K562 (cell line): ENCODE results near the gene SERPINA1. TPM values are rescaled to one million over a fixed set of nuclear protein-coding genes. Genes with fewer than 3 reads are reported as not detected.

Source experiments
- ATAC-seq: fragments of 200-7000 bp; cut with Tn5 transposase; 3 replicates; pipeline ENCODE4 v1.9.1; 2020; ENCODE audit warnings: moderate library complexity
- BruUV-seq: library from RNA; stranded (reverse); fragments of 400-500 nt; replicated peaks from 2 replicates; lab custom pipeline; 2021; lab: Mats Ljungman, UMichigan
- CTCF ChIA-PET: fragments of 300-600 bp; formaldehyde crosslinking; extraction: SDS; loops from one replicate; lab custom pipeline; 2021; ENCODE audit warnings: low intra/inter-chr PET ratio; lab: Yijun Ruan, JAX
- POLR2A ChIA-PET: fragments of 300-600, 350-650 bp; sonication (Branson Sonifier 250); formaldehyde crosslinking; extraction: SDS; loops from one replicate; lab custom pipeline; 2021; ENCODE audit warnings: antibody characterized with exemption, inconsistent platforms; lab: Yijun Ruan, JAX
- DNase-seq, 4 experiments: peaks; one replicate each; pipeline versions ENCODE4 v3.0.0 to v3.0.0-alpha.2; 2011 to 2018; ENCODE audit warnings: low spot score in 3 of 4, mixed read lengths in 3 of 4; ENCODE audit errors: extremely low read depth in 1 of 4
- FAIRE-seq: peaks from 2 replicates; lab custom pipeline; 2011; peaks lifted over from hg19 to GRCh38; lab: Jason Lieb, UNC
- H2AFZ ChIP-seq: 2 replicates; pipeline ENCODE4 v1.6.0; 2011; ENCODE audit warnings: low read depth, low read length, control low read depth, inconsistent platforms
- H3K27ac ChIP-seq: fragments of 200-600 bp; 3 replicates; pipeline ENCODE4 v1.8.0; 2011; ENCODE audit warnings: low read depth, mild to moderate bottlenecking, control low read depth, inconsistent platforms, low read length, moderate library complexity, mixed read lengths; ENCODE audit errors: extremely low read depth
- H3K27me3 ChIP-seq, 2 experiments: fragments of 300-600 bp in 1 of 2; 2 replicates in 1 of 2; 3 replicates in 1 of 2; pipeline versions ENCODE4 v1.6.0 to v1.8.0; 2011; ENCODE audit warnings: inconsistent platforms in 2 of 2, low read length in 2 of 2, mild to moderate bottlenecking in 1 of 2, mixed read lengths in 1 of 2, moderate library complexity in 1 of 2; ENCODE audit not compliant: control insufficient read depth in 2 of 2, insufficient read depth in 2 of 2
- H3K36me3 ChIP-seq: fragments of 300-600 bp; 3 replicates; pipeline ENCODE4 v1.8.0; 2011; ENCODE audit warnings: mild to moderate bottlenecking, low read length, inconsistent platforms; ENCODE audit not compliant: control insufficient read depth, insufficient read depth
- H3K4me1 ChIP-seq, 2 experiments: fragments of 200-600 bp in 1 of 2; replicated peaks in 1 of 2; 2 replicates in 1 of 2; 3 replicates in 1 of 2; pipeline versions ENCODE4 v1.5.1 to v1.8.0; 2011; ENCODE audit warnings: inconsistent platforms in 2 of 2, low read length in 2 of 2, mild to moderate bottlenecking in 1 of 2, mixed read lengths in 1 of 2, moderate library complexity in 1 of 2; ENCODE audit not compliant: control insufficient read depth in 2 of 2, insufficient read depth in 2 of 2
- H3K4me2 ChIP-seq: 2 replicates; pipeline ENCODE4 v1.6.1; 2011; ENCODE audit warnings: low read length, control low read depth, inconsistent platforms, mixed read lengths; ENCODE audit not compliant: insufficient read depth
- H3K4me3 ChIP-seq: fragments of 200-600 bp; sonication (generic), shearing (Covaris generic); 2 replicates; pipeline ENCODE4 v1.5.1; 2016; ENCODE audit warnings: control low read depth, inconsistent platforms
- H3K79me2 ChIP-seq: fragments of 200-600 bp; 3 replicates; pipeline ENCODE4 v1.8.0; 2011; ENCODE audit warnings: low read length, inconsistent platforms; ENCODE audit not compliant: control insufficient read depth, insufficient read depth
- H3K9ac ChIP-seq, 2 experiments: 2 replicates each; pipeline versions ENCODE4 v1.6.0 to v1.6.1; 2011; ENCODE audit warnings: low read depth in 2 of 2, low read length in 2 of 2, control low read depth in 1 of 2, inconsistent platforms in 1 of 2, mild to moderate bottlenecking in 1 of 2, mixed read lengths in 1 of 2; ENCODE audit not compliant: insufficient read depth in 1 of 2
- H3K9me1 ChIP-seq: one replicate; pipeline ENCODE4 v1.6.0; 2011; ENCODE audit warnings: inconsistent platforms, mild to moderate bottlenecking, low read length, moderate library complexity; ENCODE audit not compliant: control insufficient read depth, insufficient read depth
- H3K9me3 ChIP-seq: replicated peaks from 2 replicates; pipeline ENCODE4 v1.5.1; 2011; ENCODE audit warnings: low read depth, low read length, inconsistent platforms; ENCODE audit not compliant: control insufficient read depth, insufficient read depth
- H4K20me1 ChIP-seq: replicated peaks from 2 replicates; pipeline ENCODE4 v1.6.1; 2011; ENCODE audit warnings: low read length, inconsistent platforms, mixed read lengths; ENCODE audit not compliant: control insufficient read depth, insufficient read depth
- IRF2 ChIP-seq: sonication (generic); formaldehyde crosslinking; IDR thresholded peaks from 2 replicates; pipeline ENCODE4 v1.8.1; 2022; ENCODE audit warnings: mild to moderate bottlenecking, missing genetic modification reagents
- NR0B1 ChIP-seq: fragments of 450-650 bp; IDR thresholded peaks from one replicate; pipeline ENCODE4 v1.6.1; 2018; ENCODE audit warnings: mild to moderate bottlenecking, moderate library complexity; ENCODE audit not compliant: partially characterized antibody
- NR3C1 ChIP-seq: sonication (generic); formaldehyde crosslinking; IDR thresholded peaks from 2 replicates; pipeline ENCODE4 v1.8.1; 2022; ENCODE audit warnings: missing genetic modification reagents
- NRF1 ChIP-seq, 2 experiments: fragments of 450-650 bp; IDR thresholded peaks in 1 of 2; conservative IDR thresholded peaks in 1 of 2; 2 replicates each; pipeline ENCODE4 v1.6.1; 2014; ENCODE audit warnings: mild to moderate bottlenecking in 2 of 2
- RREB1 ChIP-seq: fragments of 250-450 bp; sonication (Bioruptor Pico); IDR thresholded peaks from 2 replicates; pipeline ENCODE4 v1.4.0; 2020
- ZNF23 ChIP-seq: fragments of 250-450 bp; sonication (Bioruptor Pico); IDR thresholded peaks from 2 replicates; pipeline ENCODE4 v1.4.0; 2020; ENCODE audit warnings: mild to moderate bottlenecking
- in situ Hi-C: fragments of 300-500 bp; cut with MboI; formaldehyde crosslinking; loops from 4 replicates; pipeline ENCODE4 v1.15.0; 2018; ENCODE audit warnings: inconsistent platforms, mixed read lengths
- intact Hi-C: fragments of 100-400 bp; cut with micrococcal nuclease; formaldehyde crosslinking; loops from 2 replicates; pipeline ENCODE4 v1.14.2; 2022
- polyA plus RNA-seq, 8 experiments: library from polyadenylated mRNA; depleted of rRNA in 4 of 8; stranded (reverse) in 5 of 8; unstranded in 3 of 8; fragments of >200 nt; fragmentation: Nextera tagmentation in 2 of 8; fragmentation: Illumina TruSeq in 1 of 8; extraction: Ambion mirVana in 2 of 8; extraction: Trizol in 1 of 8; gene quantifications; 2 replicates each; pipeline versions ENCODE4 v1.2.1 to v1.2.3, GENCODE V29; 2011 to 2014; ENCODE audit warnings: inconsistent platforms in 1 of 8, missing spikeins in 1 of 8
- total RNA-seq, 7 experiments: library from RNA; depleted of rRNA in 6 of 7; stranded (reverse); fragments of >200 nt in 6 of 7; fragmentation: Illumina TruSeq in 2 of 7; extraction: Trizol in 2 of 7; gene quantifications; 2 replicates each; pipeline versions ENCODE4 v1.2.1 to v1.2.3, GENCODE V29; 2011 to 2021; ENCODE audit warnings: low replicate concordance in 1 of 7

The SERPINA1 gene
- total and polyA plus RNA-seq, 9 of the 15 experiments (the other 6 are each of a cell fraction or from before 2014, with no cell fraction given) = 4.1 TPM; not detected in 8

- no peak for TF ChIP-seq ZNF23 (CRISPR knock-in tag)
Measured at GRCh38 chr14:94341656-94342333, 46.6 kb downstream of the SERPINA1 start (continued).

DNA sequence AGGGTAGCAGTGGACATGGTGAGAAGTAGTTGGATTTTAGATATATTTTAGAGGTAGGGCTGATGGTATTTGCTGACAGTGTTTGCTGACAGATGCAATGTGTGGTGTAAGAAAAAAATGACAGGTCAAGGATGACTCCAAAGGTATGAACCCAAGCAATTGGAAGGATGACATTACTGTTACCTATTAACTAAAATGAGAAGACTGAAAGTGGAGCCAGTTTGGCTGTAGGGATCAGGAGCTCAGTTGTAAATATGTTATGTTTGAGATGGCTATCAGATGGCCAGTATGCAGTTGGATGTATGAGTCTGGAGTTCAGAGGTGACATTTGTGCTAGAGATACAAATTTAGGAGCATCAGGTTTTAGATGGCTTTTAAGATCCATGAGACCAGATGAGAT lies 47.9 kb downstream of the SERPINA1 start:
- H3K9ac ChIP-seq = no peak overlapping the region
- no peak overlapping the region for H3K4me3 ChIP-seq
- H3K9me1 ChIP-seq = no peaks in the 10 kb centered on the region
- no peak for DNase-seq
- TF ChIP-seq IRF2 (no peak), RREB1 (CRISPR knock-in tag) (no peak), NRF1 (conservative IDR thresholded peaks at IDR 0.05 in 1 of 2, IDR thresholded peaks at IDR 0.05 in 1 of 2) (no peak), NR0B1 (no peak), NR3C1 (CRISPR knock-in tag) (no peak)
- TF ChIP-seq, all 486 proteins: peak for 0
- in situ Hi-C loops = no loop called here
- Histone ChIP-seq H3K4me2 (no peak overlapping the region), H3K79me2 (no peaks in the 10 kb centered on the region), H3K9me3 (no peaks in the 10 kb centered on the region), H2AFZ (no peak overlapping the region), H3K36me3 (no peaks in the 10 kb centered on the region), H3K27ac (no peak overlapping the region), H3K4me1 (no peaks in the 10 kb centered on the region), H3K27me3 (no peaks in the 10 kb centered on the region), H4K20me1 (no peaks in the 10 kb centered on the region)
- no TSS peak for BruUV-seq
- ChIA-PET POLR2A (no interaction called here), CTCF (no interaction called here)
- no peak for ATAC-seq
- intact Hi-C loops = no loop called here
- FAIRE-seq = no peak
